ENCODE results near the gene UBE2H.
A peak's percentile ranks its signal among the peaks of the same experiment; 100 is the strongest.

Gene UBE2H

GRCh38 chr7:129950191-129950932 is 2.4 kb downstream of the UBE2H start:
- DNase-seq = no peak

- no peak for DNase-seq
These were observed 3.2 kb downstream of the UBE2H start for GRCh38 chr7:129949292-129950133.

GRCh38 chr7:129948877-129949291 is 3.9 kb downstream of the UBE2H start:
- DNase-seq = peak; percentile 71

DNA sequence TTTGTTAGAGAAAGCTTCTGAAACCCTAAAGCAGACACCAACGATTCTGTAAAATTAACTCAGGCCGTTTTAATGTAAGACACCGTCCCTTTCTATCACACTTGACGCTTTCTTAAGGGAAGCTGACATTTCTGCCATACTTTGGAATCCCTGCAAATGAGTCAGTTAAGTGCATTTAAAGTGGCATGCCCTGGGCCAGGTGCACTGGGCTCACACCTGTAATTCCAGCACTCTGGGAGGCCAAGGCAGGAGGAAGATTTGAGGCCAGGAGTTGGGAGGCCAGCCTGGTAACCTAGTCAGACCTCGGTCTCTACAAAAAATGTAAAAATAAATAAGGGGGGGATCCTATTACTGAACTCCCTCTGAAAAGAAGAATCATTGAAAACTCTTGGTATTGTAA is 4.4 kb downstream of the UBE2H start:
- no peak for DNase-seq

DNA sequence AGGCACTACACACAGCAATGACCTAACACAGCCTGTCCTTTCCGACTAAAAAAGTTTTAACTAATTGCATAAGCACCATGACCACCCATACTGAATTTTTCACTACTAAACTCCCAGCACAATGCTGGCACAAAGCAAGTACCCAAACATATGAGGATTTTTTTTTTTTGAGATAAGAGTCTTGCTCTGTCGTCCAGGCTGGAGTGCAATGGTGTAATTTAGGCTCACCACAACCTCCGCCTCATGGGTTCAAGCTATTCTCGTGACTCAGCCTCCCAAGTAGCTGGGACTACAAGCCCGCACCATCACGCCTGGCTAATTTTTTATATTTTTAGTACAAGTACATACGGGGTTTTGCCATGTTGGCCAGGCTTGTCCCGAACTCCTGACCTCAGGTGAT is 5.1 kb downstream of the UBE2H start:
- no peak for DNase-seq

DNA sequence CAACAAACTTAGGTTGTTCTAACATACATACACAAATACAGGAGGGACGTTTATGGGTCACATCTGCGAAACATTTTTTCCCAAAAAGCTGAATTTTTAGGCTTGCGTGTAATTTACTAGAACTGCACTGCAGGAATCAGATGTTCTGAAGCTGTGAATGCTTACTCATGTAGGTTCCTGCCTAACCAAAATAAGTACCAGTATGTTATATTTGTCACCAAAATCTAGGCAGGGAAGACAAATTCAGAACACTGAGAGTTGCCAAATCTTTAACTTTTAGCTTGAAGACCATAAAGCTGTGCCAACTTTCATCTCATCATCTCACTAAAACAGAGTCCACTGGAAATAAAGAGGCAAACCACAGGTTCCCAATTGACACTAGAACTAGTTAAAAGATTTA is 5.7 kb downstream of the UBE2H start:
- no peak for DNase-seq

DNA sequence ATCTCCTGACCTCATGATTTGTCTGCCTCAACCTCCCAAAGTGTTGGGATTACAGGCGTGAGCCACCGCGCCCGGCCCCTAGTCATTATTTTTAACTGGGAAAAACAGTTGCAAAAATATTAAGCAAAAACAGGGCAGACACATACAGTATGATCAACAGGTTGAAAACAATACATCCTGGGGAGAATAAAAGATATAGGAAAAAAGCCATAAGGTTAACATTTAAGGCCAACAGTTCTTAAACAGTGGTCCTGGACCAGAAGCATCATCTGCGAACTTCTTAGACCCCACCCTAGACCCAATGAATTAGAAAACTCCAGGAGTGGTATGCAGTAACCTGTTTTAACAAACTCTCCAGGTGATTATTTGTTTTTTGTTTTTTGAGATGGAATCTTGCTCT is 6.5 kb downstream of the UBE2H start:
- DNase-seq = no peak

DNA sequence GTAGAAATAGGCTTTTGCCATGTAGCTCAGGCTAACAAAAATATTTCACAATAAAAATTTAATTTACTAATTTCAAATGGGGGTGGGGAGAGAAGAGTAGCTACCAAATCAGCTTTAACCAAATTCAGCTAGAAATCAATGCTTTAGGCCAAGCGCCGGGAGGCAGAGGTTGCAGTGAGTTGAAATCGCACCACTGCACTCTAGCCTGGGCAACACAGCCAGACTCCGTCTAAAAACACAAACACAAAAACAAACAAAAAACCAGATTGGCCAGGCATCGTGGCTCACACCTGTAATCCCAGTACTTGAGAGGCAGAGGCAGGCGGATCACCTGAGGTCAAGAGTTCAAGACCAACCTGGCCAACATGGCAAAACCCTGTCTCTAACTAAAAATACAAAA is 9.4 kb downstream of the UBE2H start:
- DNase-seq = no peak

DNA sequence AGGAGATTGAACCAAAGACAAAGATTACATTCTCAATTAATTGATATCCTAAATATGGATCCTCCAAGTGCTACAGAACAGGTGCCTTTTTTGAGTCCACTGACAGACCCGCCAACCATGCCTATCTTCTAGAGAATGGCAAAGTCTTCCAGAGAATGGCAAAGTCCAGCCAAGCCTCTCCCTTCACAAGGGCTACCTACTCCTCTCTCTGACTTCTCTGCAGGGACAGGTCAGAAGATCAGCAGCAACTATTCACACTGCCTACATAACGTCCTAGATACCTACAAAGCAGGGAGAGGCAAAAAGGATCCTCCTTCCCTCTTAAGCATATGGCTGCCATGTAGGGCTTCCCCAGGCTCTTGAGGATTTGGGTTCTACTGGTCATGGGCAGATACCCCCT is 12.4 kb downstream of the UBE2H start:
- no peak for DNase-seq

DNA sequence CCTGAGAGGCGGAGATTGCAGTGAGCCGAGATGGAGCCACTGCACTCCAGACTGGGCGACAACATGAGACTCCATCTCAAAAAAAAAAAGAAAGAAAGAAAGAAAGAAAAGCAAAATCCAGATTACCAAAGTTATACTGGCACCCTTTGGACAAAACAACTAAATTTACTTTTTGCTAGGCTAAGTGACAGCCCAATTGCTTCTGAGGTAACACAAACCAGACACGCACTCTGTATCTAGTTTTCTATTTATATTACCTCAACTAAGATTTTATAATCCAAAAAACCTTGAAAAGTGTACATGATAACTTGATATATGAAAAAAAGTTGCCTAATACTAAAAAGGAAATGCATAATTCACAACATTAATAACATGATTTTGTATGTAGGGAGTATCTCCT is 12.9 kb downstream of the UBE2H start:
- DNase-seq = no peak

GRCh38 chr7:129933627-129934026 is 19.1 kb downstream of the UBE2H start:
- no peak for DNase-seq

DNA sequence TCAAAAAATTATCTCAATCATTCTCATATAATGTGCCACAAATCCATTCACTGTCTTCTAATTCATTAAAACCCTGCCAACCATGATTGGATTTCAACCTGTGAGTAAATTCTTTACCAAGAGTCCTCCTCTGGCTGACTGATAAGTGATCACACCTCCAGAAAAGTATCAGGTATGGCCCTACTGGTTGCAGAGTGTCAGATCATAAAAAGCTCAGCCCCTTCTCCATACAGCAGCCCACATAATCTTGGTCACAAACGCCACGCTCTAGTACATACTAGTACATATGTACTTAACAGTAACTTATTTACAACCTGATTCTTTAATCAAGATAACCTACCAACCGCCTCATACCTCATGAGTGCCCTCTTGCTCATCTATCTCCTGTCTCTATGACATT is 26.1 kb downstream of the UBE2H start:
- no peak for DNase-seq

GRCh38 chr7:129925416-129926002 is 27.3 kb downstream of the UBE2H start:
- DNase-seq = no peak

DNA sequence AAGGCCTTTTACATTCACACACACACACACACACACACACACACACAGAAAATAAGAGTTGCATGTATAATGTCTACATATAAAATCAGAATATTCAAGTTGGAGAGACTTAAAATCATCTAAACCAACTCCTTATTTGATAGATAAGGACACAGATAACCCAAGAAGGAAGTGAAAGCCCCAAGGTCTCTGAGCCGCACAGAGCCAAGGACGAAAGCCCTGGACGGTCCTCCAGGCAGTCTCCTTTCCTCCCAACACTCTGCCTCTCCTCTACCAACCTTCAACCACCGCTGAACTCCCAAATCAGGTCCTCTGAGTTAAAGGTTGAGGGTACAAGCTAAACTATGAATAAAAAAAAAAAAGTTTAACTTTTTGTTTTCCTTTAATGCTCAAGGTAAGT is 28.2 kb downstream of the UBE2H start:
- no peak for DNase-seq

GRCh38 chr7:129923709-129924108 is 29.1 kb downstream of the UBE2H start:
- DNase-seq = no peak

DNA sequence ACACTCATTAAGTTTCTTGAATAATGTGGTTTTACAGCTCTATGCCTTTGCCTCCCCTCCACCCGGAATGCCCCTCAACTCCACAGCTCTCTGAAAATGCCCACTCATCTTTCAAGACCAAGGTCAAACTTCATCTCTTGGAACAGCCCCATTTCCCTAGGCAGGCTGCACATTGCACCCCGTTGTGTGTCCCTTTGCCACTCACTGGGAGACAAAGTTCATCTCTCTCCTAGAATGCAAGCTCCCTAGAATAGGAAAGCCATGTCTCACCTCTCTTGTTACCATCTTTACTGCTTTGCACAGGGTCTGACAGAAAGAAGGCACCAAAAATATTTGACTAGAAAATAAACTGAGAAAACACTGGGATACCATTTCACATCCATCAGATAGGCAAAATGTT is 33.3 kb downstream of the UBE2H start:
- DNase-seq = no peak

- DNase-seq = no peak
These were observed 33.8 kb downstream of the UBE2H start for GRCh38 chr7:129918922-129919321.

DNA sequence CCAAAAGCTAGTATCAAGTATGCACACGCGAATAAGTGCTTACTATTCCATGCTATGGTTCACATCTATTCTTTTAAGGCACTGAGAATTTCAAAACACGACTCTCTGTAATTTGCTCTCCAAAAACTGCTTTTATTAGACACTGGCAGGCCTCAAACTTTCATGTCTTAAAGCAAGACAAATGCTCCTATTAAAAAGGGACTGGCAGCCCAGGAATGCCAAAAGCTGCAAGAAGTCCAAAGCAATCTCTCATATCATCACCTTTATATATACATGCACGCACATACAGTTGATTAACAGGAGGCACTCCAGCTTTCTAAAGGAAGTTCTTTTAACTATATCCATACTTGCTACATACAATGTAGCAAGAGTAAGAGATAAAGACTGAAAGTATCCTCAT is 34.8 kb downstream of the UBE2H start:
- DNase-seq = no peak

DNA sequence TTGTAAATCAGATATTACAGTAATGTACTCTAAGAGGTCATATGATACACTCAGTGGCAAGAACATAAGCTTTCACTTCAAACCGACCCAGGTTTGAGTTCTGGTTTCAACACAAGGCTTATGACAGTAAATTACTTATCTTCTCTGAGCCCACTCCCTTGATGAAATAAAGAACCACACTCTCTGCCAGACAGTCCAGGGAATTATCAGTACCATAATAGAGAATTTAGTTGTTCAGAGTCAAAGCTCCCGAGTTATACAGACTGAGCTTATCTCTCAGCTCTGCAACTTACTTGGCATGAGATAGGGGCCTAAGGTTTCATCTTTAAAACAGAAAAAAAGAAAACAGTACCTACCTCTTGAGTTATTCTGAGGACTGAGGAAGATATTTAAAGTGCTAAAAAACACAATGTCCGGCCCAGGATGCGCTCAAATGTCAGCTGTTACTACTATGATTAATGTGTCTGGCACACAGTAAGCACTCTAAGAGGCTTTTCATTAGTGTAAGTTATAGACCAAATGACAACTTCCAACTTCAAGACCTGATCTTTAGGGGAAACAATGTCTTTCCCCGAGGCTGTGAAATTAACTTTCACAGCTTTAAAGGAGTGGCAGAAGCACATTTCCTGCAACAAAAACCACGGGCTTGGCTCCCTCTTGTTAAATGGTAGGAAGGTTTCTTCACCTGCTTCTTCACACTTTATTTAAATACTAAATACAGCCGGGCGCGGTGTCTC is 38.1 kb downstream of the UBE2H start:
- DNase-seq = no peak

- DNase-seq = no peak
These were observed 39.3 kb downstream of the UBE2H start for GRCh38 chr7:129913428-129913827.

GRCh38 chr7:129911790-129912189 is 41.0 kb downstream of the UBE2H start:
- DNase-seq = no peak

DNA sequence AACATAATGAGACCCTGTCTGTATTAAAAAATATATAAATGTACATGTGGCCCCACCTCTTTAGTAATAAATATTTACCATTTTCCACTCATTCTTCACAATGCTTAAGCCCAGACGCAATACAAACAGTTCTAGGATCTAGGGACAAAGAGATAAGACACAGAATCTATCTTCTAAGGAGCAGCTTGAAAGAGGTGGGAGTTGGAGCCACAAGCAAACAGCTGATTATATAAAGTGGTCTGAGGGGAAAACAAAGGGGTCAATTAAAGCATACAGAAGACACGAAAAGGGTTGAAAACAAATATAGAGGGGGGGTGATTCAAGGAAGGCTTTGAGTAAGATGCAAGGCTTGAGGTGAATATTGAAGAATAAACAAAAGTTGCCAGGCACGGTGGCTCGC is 43.1 kb downstream of the UBE2H start:
- no peak for DNase-seq

DNA sequence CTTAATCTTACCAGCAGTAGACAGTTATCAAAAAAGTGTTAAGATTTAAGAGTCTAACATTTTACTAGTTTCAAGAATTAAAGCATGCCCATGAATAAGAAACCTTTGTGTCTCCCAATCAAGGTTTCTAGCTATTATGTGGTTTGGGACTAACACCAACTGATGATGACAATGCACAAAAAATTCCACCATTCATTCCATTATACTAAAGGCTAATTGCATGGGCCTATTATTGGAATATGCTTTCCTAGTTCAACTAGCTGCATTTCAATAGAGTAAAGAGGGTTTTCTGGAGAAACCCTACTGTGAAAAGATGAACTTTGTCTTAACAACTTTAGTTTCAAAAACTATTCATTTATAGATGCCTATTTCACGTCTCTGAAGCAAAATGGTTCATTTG is 44.6 kb downstream of the UBE2H start:
- DNase-seq = no peak
